ENCODE measurements around the gene TRAPPC6A. TPM values are rescaled to one million over a fixed set of nuclear protein-coding genes. Genes with fewer than 3 reads are reported as not detected.

Gene TRAPPC6A
- total RNA-seq, 1 experiment from 2014 or later = 6.9 TPM

DNA sequence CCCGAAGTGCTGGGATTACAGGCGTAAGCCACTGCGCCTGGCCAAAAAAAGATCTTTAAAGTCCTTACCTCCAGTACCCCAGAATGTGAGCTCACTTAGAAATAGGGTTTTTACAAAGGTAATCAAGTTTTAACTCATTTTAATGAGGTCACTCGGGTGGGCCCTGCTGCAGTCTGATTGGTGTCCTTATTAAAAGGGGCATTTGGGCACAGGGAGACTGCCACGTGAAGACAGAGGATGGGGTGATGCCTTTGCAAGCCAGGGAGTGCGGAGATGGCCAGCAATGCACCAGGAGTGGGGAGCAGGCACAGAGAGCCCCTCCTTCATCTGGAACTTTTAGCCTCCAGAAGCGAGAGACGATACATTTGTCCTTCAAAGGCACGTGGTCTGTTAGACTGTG is 28.9 kb downstream of the TRAPPC6A start:
- no peak for DNase-seq (ENCODE audit: low spot score)

DNA sequence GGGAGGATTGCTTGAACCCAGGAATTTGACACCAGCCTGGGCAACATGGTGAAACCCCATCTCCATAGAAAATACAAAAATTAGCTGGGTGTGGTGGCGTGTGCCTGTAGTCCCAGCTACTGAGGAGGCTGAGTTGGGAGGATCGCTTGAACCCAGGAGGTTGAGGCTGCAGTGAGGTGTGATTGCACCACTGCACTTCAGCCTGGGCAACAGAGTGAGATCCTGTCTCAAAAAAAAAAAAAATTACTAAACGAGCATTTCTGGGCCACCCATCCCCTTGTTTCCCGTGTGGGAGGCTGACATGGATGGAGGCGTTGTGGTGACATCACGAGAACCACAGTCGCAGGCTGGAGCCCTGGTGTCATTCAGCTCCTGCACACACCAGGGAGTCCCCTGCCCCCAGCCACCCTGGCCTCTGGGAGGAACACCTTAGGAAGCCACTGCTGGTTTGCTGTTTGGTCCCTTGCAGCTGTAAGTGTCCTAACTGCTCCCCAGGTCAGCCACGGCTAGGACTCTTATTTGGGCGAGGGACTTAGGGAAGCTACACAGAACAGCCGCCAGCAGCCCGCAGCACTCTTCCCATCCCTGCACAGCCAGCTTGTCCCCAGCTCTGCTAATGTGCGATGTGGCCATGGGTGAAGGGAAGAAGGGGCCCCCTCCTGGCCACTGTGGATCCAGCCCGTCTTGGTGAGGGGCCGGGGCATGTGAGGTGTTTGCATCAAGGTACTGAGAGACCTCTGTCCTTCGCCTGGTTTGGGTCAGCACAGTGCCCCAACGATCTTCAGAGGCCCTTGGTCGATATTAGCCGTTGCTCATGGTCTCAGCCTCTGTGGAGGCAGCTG is 30.0 kb downstream of the TRAPPC6A start:
- no peak for DNase-seq (ENCODE audit: low spot score)

DNA sequence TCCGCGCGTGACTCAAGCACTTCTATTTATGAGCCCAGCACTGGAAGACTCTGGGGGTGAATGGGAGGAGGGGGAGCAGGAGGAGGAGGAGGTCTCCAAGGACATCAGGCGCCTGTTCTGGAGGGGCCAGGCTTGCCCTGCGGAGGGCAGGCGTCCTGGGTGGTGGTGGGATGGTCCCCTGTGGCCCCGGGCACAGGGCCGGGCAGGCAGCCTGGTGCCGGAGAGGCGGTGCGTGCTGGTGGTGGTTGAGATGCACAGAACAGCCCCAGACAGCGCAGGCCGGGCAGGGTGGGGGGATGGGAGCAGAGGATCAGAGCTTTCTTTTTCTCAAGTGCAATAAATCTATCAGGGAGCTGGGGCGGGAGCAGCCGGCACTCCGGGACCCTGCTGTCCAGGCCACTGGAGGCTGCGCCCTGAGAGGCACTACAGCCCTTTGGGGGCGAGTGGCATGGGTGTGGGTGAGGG is 31.3 kb downstream of the TRAPPC6A start:
- DNase-seq (ENCODE audit: low spot score) = no peak

DNA sequence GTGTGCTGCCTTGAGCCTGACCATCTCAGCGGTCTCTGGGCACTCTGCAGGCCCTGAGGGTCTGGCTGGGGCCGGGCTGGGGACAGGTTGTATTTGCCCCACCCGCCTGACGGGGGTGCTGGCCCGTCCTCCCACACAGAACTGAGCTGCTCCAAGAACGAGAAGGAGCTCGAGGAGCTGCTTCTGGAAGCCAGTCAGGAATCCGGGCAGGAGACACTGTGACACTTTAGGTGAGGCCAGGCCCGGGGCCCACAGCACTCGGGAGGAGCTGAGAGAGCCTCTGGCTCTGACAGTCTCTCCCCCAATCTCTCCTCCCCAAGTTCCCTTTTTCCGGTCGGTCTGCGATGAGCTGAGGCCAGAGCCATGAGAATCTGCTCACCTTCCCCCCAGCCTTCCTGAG is 31.8 kb downstream of the TRAPPC6A start:
- no peak for DNase-seq (ENCODE audit: low spot score)

DNA sequence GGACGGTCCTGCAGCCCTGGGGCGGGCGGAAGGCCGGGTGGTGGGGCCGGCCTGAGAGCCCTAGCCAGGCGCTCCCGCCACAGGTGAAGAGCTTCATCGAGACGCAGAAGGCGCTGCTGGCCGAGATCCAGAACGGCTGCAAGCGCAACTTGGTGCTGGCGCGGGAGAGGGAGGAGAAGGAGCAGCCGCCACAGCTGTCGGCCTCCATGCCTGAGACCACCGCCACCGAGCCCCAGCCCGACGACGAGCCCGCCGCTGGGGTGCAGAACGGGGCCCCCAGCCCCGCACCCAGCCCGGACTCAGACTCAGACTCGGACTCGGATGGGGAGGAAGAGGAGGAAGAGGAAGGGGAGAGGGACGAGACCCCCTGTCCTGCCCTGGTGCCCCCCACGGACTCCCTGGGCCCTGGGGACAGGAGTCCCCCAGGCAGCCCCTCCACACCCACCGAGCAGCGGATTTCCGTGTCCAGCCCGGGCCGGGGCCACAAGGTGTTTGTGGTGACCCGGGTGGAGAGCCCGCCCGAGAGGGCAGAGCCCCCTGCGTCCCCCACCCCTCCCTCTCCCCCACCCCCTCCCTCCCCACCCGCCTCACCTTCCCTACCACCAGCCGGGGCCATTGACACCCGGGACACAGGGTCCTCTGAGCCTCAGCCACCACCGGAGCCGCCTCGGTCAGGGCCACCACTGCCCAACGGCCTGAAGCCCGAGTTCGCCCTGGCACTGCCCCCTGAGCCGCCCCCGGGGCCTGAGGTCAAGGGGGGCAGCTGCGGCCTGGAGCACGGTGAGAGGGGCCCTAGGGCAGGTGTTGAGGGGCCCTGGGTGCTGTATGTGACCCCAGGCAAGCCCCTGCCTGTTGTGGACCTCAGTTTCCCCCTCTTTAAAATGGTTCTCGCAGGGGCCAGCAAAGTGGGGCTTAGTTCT is 32.5 kb downstream of the TRAPPC6A start:
- no peak for DNase-seq (ENCODE audit: low spot score)

DNA sequence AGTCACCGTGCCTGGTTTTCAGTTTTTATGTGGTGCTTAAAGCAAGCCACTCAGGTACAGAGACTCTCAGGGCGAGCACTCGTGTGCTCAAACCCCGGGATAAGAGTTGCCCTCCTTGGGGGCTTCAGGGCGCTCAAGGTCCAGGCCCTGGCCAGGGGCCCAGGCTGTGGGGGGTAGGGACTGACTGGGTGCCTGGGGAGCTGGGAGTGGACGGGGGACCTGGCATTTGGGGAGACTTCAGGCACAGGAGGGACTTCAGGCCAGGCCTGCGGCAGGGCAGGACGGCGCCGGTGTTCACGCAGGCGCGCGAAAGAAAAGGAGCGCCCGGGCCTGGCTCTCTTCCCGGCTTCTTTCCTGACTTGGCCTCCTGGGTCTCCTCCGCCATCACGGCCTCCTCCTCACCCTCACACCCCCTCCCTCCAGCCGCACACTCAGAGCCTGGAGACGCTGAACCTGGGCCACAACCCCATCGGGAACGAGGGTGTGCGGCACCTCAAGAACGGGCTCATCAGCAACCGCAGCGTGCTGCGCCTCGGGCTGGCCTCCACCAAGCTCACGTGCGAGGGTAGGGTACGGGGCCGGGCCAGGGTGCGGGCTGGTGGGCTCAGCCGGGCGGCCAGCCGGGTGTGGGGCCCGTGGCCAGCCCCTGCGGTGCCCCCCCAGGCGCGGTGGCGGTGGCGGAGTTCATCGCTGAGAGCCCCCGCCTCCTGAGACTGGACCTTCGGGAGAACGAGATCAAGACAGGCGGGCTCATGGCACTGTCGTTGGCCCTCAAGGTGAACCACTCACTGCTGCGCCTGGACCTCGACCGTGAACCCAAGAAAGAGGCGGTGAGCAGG is 33.4 kb downstream of the TRAPPC6A start:
- DNase-seq (ENCODE audit: low spot score) = no peak

DNA sequence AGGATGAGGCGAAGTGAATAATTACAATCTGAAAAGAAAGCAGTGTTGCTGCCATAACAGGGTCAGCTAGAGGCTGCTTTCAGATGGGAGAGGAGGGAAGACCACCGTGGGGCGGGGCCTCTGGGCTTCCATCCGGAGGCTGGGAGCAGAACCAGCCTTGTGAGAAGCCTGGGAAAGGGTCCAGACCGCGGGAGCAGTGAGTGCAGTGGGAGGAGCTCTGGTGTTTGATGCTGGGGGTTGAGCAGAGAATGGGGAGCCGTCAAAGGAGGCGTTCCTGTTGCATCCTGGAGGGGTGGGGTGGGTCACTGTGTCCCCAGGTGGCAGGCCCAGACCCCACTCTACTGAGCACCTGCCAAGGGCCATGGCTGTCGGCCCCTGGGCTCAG is 35.3 kb downstream of the TRAPPC6A start:
- DNase-seq (ENCODE audit: low spot score) = no peak

DNA sequence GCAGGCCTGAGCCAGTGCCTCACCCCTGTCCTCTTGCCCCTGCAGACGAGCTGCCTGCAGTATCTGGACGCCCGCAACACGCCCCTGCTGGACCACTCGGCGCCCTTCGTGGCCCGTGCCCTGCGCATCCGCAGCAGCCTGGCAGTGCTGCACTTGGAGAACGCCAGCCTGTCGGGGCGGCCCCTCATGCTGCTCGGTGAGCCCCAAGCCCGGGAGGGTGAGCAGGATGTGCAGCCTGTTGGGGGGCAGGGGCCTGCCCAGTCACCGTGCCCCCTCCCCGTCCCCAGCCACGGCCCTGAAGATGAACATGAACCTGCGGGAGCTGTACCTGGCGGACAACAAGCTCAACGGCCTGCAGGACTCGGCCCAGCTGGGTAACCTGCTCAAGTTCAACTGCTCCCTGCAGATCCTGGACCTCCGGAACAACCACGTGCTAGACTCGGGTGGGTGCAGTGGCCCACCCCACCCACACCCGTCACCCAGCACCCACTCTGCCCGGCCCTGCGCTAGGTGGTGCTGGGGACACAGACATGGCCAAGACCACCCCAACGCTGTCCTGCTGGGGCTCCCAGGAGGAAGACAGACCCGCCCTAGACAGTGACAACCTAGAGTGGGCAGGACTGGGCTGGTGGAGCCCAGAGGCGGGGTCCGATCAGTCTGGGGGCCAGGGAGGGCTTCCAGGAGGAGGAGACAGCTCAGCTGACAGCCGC is 35.9 kb downstream of the TRAPPC6A start:
- DNase-seq (ENCODE audit: low spot score) = no peak

DNA sequence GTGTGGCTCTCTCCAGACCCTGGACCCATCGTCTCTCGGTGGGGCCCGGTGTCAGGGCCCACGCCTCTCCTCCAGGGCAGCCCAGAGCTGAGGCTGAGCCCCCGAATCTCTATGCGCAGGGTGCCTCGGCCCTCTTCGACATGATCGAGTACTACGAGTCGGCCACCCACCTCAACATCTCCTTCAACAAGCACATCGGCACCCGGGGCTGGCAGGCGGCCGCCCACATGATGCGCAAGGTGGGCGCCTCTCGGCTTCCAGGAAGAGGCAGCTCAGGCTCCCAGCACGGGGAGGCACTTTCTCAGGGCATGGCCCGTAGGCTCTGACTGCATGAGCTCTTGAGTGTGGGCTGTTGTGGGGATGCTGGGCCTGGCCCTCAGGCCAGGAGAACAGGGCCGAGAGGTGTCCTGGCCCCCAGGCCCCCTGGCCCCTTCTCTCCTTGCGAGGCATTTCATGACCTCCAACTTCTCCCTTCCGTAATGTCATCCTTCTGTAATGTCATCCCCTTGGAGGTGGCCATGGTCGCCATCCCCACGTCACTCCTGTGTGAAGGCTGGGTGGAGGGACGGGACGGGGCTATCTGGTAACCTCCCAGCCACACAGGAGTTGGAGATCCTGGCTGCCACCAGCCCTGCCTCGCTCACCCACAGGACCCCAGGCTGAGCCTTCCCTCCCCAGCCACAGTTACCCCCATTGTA is 36.7 kb downstream of the TRAPPC6A start:
- DNase-seq (ENCODE audit: low spot score) = no peak

DNA sequence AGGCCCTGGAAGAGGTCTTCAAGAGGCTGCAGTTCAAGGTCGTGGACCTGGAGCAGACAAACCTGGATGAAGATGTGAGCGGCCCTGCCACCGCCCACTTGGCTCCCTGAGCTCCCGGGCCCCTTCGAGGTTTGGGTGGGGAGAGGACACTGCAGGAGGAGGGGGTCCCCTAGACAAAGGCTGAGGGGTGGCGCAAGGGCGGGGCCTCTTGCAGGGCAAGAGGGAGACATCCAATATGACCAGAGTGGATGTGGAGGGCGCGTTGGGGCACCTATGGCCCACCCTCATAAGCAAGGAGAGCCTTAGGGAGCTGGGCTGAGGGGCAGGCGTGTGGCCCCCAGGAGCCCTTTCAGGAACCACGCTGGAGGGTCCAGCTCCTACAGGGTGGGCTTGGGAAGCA is 37.5 kb downstream of the TRAPPC6A start:
- no peak for DNase-seq (ENCODE audit: low spot score)

DNA sequence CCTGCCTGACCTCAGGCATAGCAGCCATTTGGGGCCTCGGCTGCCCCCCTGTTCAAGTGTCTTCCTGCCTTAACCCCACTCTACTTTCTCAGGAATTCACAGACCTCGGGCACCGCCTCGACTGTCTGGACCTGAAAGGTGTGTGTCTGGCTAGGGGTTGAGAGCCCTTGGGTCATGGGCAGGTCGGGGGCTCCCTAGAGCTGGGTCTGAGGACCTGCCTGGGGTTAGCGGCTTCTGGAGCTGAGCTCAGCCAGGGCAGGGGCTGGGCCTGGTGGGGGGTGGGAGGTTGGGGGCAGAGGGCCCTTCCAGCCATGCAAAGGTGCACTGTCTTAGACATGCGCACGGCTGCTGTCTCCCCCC is 37.9 kb downstream of the TRAPPC6A start:
- DNase-seq (ENCODE audit: low spot score) = no peak

DNA sequence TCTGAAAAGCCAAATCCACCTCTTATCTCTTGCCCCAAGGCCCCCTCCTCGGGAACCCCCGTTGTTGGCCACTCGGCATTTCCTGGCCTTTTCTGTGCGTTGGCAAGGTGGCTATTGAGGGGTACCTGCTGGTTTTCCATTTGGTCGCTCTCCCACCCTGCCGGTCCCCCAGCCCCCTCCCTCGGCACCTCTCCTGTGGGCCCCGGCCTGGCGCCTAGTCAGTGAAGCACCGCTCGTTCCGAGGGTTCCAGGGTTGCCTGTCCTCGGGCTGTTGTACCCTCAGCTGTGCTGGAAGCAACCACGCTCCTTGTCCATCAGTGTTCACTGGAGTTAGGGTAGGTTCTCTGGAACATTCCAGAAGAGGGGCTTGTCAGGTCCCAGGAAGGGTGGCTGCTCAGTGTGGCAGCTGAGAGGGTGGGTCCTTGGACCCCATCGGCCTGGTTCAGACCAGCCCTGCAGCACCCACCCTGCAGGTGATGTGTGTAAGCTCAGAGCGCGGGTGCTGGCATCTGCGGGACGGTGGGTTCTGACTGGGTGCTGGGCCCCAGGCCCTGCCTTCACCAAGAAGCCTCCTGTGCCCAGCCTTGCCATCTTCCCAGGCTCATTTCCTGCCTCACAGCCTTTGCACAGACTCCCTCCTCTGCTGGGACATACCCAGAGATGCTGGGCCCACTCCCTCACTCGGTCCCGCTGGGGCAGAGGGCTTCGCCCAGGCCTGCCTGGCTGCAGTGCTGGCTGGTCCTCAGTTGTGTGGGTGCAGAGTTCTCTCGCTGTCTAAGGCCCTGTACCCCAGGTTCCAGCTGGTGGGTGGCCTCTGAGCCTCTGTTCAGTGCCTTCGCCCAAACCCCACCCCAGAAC is 38.5 kb downstream of the TRAPPC6A start:
- DNase-seq (ENCODE audit: low spot score) = no peak

DNA sequence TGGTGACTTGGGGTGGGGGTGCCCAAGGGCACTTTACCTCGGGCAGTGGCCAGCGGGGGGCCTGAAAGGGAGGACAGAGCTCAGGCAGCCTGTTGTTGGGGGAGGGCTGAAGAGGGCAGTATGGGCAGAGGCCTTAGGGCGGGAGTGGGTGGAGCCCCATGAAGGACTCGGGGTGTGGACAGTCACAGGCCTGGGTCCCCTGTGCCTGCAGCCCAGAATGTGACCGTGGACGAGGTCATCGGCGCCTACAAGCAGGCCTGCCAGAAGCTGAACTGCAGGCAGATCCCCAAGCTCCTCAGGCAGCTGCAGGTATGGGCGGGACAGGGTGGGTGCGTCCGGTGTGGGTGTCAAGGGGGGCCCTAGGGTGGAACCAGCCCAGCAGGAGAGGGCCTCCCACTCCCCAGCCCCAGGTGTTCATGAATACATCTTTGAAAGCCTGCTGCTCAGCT is 39.7 kb downstream of the TRAPPC6A start:
- no peak for DNase-seq (ENCODE audit: low spot score)

DNA sequence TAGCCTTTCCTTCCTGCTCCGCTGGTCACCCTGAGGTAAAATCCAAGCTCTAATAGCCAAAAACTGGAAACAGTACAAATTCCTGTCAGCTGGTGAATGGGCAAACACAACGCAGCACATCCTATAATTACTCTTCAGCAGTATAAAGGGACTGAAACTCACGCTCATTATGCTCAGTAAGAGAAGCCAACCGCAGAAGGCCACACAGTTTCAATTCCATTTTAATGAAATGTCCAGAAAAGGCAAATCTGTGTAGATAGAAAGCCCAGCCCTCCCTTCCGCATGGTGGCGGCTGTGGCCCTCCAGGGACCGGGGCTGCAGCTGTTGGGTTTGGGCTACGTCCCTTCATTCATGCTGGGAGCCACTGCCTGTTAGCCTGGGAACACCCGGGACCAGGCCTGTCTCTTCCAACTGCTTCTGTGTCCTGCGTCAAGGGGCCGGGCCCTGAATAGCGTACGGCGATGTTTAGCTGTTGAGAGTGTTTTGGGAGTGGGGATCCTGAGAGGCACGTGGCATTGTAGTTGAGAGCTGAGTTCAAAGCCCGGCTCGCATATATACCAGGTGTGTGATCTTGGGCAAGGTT is 40.8 kb downstream of the TRAPPC6A start:
- no peak for DNase-seq (ENCODE audit: low spot score)

DNA sequence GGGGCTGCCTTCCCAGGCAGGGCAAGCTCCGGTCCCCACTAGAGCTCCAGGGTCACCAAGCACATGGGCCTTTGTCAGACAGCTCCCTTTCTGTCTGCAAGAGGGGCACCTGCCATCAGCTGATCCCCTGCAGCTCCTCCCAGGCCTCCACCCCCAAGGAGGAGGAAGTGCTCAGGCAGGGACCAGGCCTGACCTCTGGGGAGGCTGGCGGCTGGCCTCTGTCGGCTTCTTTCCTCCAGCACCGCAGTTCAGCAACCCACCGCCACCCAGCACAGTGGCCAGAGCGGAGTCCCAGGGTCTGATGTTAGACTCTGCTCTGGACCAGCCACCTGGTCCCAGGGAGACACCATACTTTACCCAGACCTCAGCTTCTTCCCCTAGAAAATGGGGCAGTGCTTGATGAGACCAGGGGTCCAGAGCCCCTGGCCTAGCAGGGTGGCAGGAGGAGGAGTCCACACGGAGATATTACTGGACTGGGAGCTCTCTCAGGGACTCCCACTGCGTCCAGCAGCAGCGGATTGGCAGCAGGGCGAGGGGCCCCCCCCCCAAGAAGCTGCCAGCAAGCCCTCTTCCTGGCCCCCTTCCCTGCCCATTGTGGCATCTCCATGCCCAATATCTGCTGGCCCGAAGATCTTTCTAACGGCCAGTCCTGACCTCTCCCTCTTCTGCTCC is 41.4 kb downstream of the TRAPPC6A start:
- DNase-seq (ENCODE audit: low spot score) = no peak

DNA sequence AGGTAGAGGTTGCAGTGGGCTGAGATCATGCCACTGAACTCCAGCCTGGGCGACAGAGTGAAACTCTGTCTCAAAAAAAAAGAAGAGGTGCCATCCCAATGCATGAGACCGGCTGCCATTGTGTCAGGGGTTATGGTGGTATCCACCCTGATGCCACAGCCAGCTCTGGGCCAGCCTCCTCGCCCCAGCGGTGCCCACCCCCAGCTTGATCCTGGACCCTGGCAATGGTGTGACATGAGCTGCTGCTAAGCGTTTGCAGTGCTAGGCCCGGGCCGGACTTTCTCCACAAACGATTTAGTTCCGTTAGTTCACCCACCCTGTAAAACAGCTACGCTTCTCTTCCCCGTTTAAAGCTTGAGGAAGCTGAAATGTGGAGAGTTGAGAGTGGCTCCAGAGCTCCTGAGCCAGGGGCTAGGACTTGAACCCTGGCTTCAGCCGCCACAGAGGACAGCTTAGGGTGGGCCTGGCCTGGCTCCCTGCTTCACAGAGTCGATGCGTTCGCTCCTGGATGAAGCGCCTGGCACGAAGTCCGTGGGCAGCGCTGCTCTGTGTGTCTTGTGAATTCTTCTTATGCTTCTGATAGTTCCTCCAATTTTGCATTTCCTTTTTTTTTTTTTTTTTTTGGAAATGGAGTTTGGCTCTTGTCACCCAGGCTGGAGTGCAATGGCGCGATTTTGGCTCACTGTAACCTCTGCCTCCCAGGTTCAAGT is 42.7 kb downstream of the TRAPPC6A start:
- DNase-seq (ENCODE audit: low spot score) = no peak

DNA sequence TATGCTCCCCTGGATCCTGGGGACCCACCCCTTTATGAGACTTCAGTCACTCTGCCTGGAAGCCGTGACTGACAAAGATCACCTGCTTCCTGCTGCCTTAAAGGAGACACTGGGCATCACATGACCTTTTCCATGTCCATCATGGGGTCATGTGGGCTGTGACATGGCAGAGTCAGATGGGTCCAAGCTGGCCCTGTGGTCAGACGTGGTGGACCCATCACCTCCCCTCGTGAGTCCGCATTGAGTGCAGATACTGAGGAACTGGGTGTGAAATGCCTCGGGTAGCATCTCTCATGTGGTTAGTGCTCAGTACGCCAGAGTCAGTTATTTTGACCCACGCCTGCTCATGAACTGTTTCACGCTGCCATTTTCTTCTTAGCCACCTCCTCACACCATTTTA is 44.4 kb downstream of the TRAPPC6A start:
- DNase-seq (ENCODE audit: low spot score) = no peak
